ENCODE results near the gene SEC16A.
A peak's percentile ranks its signal among the peaks of the same experiment; 100 is the strongest.
"Not testable (repeated sequence)": the region's sequence is repeated elsewhere in the genome, so short reads cannot be mapped to it uniquely, and the experiment has no call there.

Gene SEC16A

GRCh38 chr9:136412962-136413361 lies 69.9 kb downstream of the SEC16A start:
- DNase-seq = no peak

GRCh38 chr9:136411378-136411777 lies 71.5 kb downstream of the SEC16A start:
- DNase-seq = no peak

- DNase-seq = peak; percentile 1
Measured at GRCh38 chr9:136410500-136411287, 72.1 kb downstream of the SEC16A start, which contains the start of the genes ENTR1 and PMPCA. Gene ENTR1 (minus strand): TSS chr9:136410614. CDS start chr9:136410397, 217 bp downstream. Gene PMPCA (plus strand): TSS chr9:136410658. CDS start chr9:136410669, 11 bp downstream.

GRCh38 chr9:136409557-136410455 lies 73.0 kb downstream of the SEC16A start:
- DNase-seq = no peak

- no peak for DNase-seq
Measured at GRCh38 chr9:136407911-136408310, 74.9 kb downstream of the SEC16A start.

GRCh38 chr9:136407061-136407460 lies 75.8 kb downstream of the SEC16A start:
- not testable (repeated sequence) for DNase-seq

- not testable (repeated sequence) for DNase-seq
Measured at GRCh38 chr9:136405904-136406303, 76.9 kb downstream of the SEC16A start.

GRCh38 chr9:136405481-136405880 lies 77.4 kb downstream of the SEC16A start:
- no peak for DNase-seq

- no peak for DNase-seq
Measured at GRCh38 chr9:136404801-136405136, 78.1 kb downstream of the SEC16A start.

GRCh38 chr9:136403915-136404800 lies 78.7 kb downstream of the SEC16A start:
- DNase-seq = no peak

GRCh38 chr9:136403538-136403914 lies 79.3 kb downstream of the SEC16A start:
- no peak for DNase-seq

- DNase-seq = no peak
Measured at GRCh38 chr9:136402067-136402466, 80.8 kb downstream of the SEC16A start.

GRCh38 chr9:136401173-136401922 lies 81.5 kb downstream of the SEC16A start:
- DNase-seq = no peak

- no peak for DNase-seq
Measured at GRCh38 chr9:136400038-136400834, 82.6 kb downstream of the SEC16A start, which contains the start of gene SNAPC4. Gene SNAPC4 (minus strand): TSS chr9:136400170. CDS start chr9:136398428, 1,742 bp downstream.

- DNase-seq = no peak
Measured at GRCh38 chr9:136399176-136400037, 83.4 kb downstream of the SEC16A start.

- no peak for DNase-seq
Measured at GRCh38 chr9:136398286-136398685, 84.6 kb downstream of the SEC16A start.

- no peak for DNase-seq
Measured at GRCh38 chr9:136397643-136398042, 85.2 kb downstream of the SEC16A start.

- DNase-seq = no peak
Measured at GRCh38 chr9:136396219-136396515, 86.7 kb downstream of the SEC16A start.

- no peak for DNase-seq
Measured at GRCh38 chr9:136395345-136396218, 87.3 kb downstream of the SEC16A start.

Data from NCI-H187 treated with DMSO at 0.1 percent for 48 hours (cell line).